Subcutaneous adipose tissue (tissue), 4 donors: ENCODE data around the gene DNAAF9. TPM values are rescaled to one million over a fixed set of nuclear protein-coding genes. Genes with fewer than 3 reads are reported as not detected.

Experiments used
- CTCF ChIP-seq: fragments of 450-650 bp; IDR thresholded peaks from one replicate; pipeline ENCODE4 v1.5.1; 2016; ENCODE audit warnings: low read depth, mild to moderate bottlenecking, control low read depth, antibody characterized with exemption, moderate library complexity
- small RNA-seq: library from RNA; depleted of rRNA; stranded (forward); fragments of <200 nt; gene quantifications from one replicate; pipeline ENCODE3, GENCODE V24; 2016
- total RNA-seq, 4 donors: library from RNA; depleted of rRNA; stranded (reverse); fragments of >200 nt; gene quantifications; one replicate each; pipeline ENCODE4 v1.1.0, GENCODE V29; 2016

DNAAF9 gene
- total RNA-seq, 4 donors from 2014 or later: 26.6 to 39.4 (median 33.3) TPM

- no peak for TF ChIP-seq CTCF
These were observed 43.0 kb downstream of the DNAAF9 start for GRCh38 chr20:3364323-3365013.

GRCh38 chr20:3360752-3361151, 46.7 kb downstream of the DNAAF9 start:
- no peak for TF ChIP-seq CTCF

- TF ChIP-seq CTCF: no peak
These were observed 48.7 kb downstream of the DNAAF9 start for GRCh38 chr20:3358676-3359340.

Small RNA genes lying within 50 kb of the gene (small RNA-seq; reads per million reads assigned to genes)
- gene RF00012 (not detected), gene RNU6-1019P (not detected)

Other genes starting within 250 kb of the DNAAF9 start
- gene FASTKD5, start 247.8 kb downstream of the DNAAF9 start, total RNA-seq: 10 to 100 TPM; 10.3 to 12.2 (median 11.1) TPM
- 1 to 10 TPM; 3.6 to 7.9 (median 4.6) TPM for gene UBOX5, start 247.8 kb downstream of the DNAAF9 start, total RNA-seq
- gene LZTS3, start 234.1 kb downstream of the DNAAF9 start, total RNA-seq: 1 to 10 TPM; 2.8 to 7.9 (median 5.2) TPM
- 10 to 100 TPM; 34.6 to 73.3 (median 64.0) TPM for gene DDRGK1, start 203.0 kb downstream of the DNAAF9 start, total RNA-seq
- 10 to 100 TPM; 21.8 to 51.8 (median 38.8) TPM for gene ITPA, start 198.2 kb downstream of the DNAAF9 start, total RNA-seq
- 1 to 10 TPM in 1 of 4 donors, under 1 TPM in 2, not detected in 1; 0.33 to 5.3 (median 0.51) TPM for gene SLC4A11, start 168.5 kb downstream of the DNAAF9 start, total RNA-seq
- 10 to 100 TPM; 24.7 to 42.3 (median 30.3) TPM for gene ATRN, start 63.3 kb upstream of the DNAAF9 start, total RNA-seq